ENCODE measurements around the gene OPA3.

DNA sequence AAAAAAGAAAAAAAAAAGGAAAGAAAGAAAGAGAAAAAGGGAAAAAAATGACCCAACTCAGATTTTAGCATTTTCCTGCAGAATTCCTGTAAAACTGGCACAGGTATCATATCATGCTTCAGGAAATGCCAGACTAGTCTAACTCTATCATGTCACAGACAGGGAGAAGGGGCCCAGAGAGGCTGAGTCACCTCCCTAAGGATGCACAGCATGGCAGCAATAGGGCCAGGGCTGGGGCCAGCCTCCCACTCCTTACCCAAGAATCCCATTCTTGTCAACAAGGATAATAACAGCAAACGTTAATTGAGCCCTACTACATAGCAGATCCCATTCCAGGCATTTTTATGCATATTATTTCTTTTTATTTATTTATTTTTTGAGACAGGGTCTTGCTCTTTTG, 8.9 kb upstream of the OPA3 start:
- TF ChIP-seq CTCF (optimal IDR thresholded peaks at IDR 0.05 in 1 of 3, IDR thresholded peaks at IDR 0.05 in 1 of 3, conservative IDR thresholded peaks at IDR 0.05 in 1 of 3; ENCODE audit: extremely low read depth in 1 of 3, insufficient read depth in 2 of 3, low read length in 3 of 3): no peak
- TF ChIP-seq EZH2 (IDR thresholded peaks at IDR 0.05; ENCODE audit: low read length): no peak

Measured in keratinocyte (primary cell).